Sigmoid colon (tissue), 4 donors: ENCODE measurements around the gene FFAR4.

Experiments
- CTCF ChIP-seq, 4 experiments: fragments of 450-650 bp in 3 of 4; fragments of 200-600 bp in 1 of 4; IDR thresholded peaks; one replicate each; pipeline ENCODE4 v1.5.1; 2016 to 2019; ENCODE audit warnings: antibody characterized with exemption in 4 of 4, mild to moderate bottlenecking in 3 of 4, moderate library complexity in 2 of 4
- EP300 ChIP-seq, 4 donors: sonication (generic); formaldehyde crosslinking; IDR thresholded peaks; one replicate each; pipeline ENCODE4 v1.6.1; 2017; ENCODE audit warnings: antibody characterized with exemption in 4 of 4
- POLR2A ChIP-seq, 2 donors: fragments of 450-650 bp; IDR thresholded peaks; one replicate each; pipeline ENCODE4 v1.6.1; 2016; ENCODE audit warnings: antibody characterized with exemption in 2 of 2, mild to moderate bottlenecking in 2 of 2, moderate library complexity in 2 of 2

GRCh38 chr10:93579089-93579488 is 12.6 kb downstream of the FFAR4 start:
- TF ChIP-seq CTCF (IDR thresholded peaks at IDR 0.05) (no peak), POLR2A (IDR thresholded peaks at IDR 0.05) (no peak), EP300 (IDR thresholded peaks at IDR 0.05) (no peak)
